ENCODE data around the gene SLC5A7. TPM values are rescaled to one million over a fixed set of nuclear protein-coding genes. Genes with fewer than 3 reads are reported as not detected.

Gene SLC5A7
- total RNA-seq, 3 donors from 2014 or later (not counting 1 experiment from before 2014, with no cell fraction given), result not detected

DNA sequence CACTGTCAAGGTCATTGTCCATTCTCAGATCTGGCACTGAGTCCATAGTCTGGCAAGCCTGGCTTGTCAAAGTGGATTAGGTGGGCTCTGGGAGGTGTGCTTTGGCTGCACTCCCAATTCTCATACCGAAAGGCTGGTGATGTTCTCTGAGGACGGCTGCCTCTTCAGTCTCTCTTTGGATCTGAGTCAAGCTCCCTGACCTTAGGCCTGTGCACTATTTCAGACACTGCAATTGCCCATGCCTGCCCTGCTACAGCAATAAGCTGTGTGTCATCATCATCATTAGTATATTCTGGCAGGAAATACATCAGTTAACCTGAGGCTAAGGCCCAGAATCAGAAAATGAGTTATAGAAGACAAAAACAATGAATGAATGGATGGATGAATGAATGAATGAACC is 1.6 kb upstream of the SLC5A7 start:
- Mint-ChIP-seq H3K9me3 (no peaks in the 10 kb centered on the region), H3K36me3 (no peaks in the 10 kb centered on the region), H3K27me3 (ENCODE audit: low read depth in 2 of 2) (peaks cover 0 to 9% of the 10 kb centered on the region in 2 donors), H3K4me1 (no peaks in the 10 kb centered on the region), H3K27ac (no peak overlapping the region), H3K4me3 (no peak overlapping the region)
- TF ChIP-seq, protein P1, sequence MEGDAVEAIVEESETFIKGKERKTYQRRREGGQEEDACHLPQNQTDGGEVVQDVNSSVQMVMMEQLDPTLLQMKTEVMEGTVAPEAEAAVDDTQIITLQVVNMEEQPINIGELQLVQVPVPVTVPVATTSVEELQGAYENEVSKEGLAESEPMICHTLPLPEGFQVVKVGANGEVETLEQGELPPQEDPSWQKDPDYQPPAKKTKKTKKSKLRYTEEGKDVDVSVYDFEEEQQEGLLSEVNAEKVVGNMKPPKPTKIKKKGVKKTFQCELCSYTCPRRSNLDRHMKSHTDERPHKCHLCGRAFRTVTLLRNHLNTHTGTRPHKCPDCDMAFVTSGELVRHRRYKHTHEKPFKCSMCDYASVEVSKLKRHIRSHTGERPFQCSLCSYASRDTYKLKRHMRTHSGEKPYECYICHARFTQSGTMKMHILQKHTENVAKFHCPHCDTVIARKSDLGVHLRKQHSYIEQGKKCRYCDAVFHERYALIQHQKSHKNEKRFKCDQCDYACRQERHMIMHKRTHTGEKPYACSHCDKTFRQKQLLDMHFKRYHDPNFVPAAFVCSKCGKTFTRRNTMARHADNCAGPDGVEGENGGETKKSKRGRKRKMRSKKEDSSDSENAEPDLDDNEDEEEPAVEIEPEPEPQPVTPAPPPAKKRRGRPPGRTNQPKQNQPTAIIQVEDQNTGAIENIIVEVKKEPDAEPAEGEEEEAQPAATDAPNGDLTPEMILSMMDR (IDR thresholded peaks at IDR 0.05), result no peak
- Histone ChIP-seq H3K9me3 (ENCODE audit: control insufficient read depth, insufficient read depth, low read length) (no peaks in the 10 kb centered on the region), H3K27me3 (ENCODE audit: control insufficient read depth, insufficient read depth, low read length) (peaks cover 5% of the 10 kb centered on the region), H3K4me1 (ENCODE audit: control insufficient read depth, insufficient read depth, low read length) (no peaks in the 10 kb centered on the region), H3K36me3 (ENCODE audit: control insufficient read depth, insufficient read depth, low read length) (no peaks in the 10 kb centered on the region), H3K27ac (ENCODE audit: low read length) (no peak overlapping the region), H3K4me3 (ENCODE audit: low read length) (no peak overlapping the region)
- WGBS (ENCODE audit: insufficient coverage), result 82% methylated on average over 2 of the region's 2 CpGs
- ATAC-seq (no peak), DNase-seq (no peak)
- intact Hi-C loops (cut with micrococcal nuclease), result no loop called here

DNA sequence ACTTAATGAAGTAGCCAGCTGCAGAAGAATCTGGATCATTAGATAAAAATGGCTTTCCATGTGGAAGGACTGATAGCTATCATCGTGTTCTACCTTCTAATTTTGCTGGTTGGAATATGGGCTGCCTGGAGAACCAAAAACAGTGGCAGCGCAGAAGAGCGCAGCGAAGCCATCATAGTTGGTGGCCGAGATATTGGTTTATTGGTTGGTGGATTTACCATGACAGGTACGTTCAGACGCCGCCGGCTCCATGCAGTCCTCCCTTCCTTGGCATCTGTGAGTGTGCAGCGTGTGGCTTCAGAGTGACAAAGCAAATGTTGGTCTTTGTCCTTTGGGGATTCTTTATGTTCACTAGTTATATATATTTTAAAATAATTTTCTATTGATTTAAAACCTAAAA is 1.8 kb downstream of the SLC5A7 start:
- no peak overlapping the region for H3K4me3 ChIP-seq (ENCODE audit: low read length)
- ATAC-seq (no peak), DNase-seq (no peak)
- no peak overlapping the region for H3K27ac ChIP-seq (ENCODE audit: low read length)
- H3K27me3 ChIP-seq (ENCODE audit: control insufficient read depth, insufficient read depth, low read length), result peaks cover 5% of the 10 kb centered on the region
- Mint-ChIP-seq H3K9me3 (no peaks in the 10 kb centered on the region), H3K4me1 (no peaks in the 10 kb centered on the region), H3K27ac (no peak overlapping the region), H3K36me3 (no peaks in the 10 kb centered on the region), H3K4me3 (no peak overlapping the region), H3K27me3 (ENCODE audit: low read depth in 2 of 2) (peaks cover 0 to 9% of the 10 kb centered on the region in 2 donors)
- H3K4me1 ChIP-seq (ENCODE audit: control insufficient read depth, insufficient read depth, low read length), result no peaks in the 10 kb centered on the region
- 93% methylated on average over 9 of the region's 10 CpGs for WGBS (ENCODE audit: insufficient coverage)
- TF ChIP-seq, protein P1 (IDR thresholded peaks at IDR 0.05), result no peak
- H3K9me3 ChIP-seq (ENCODE audit: control insufficient read depth, insufficient read depth, low read length), result no peaks in the 10 kb centered on the region
- intact Hi-C loops (cut with micrococcal nuclease), result no loop called here
- no peaks in the 10 kb centered on the region for H3K36me3 ChIP-seq (ENCODE audit: control insufficient read depth, insufficient read depth, low read length)

DNA sequence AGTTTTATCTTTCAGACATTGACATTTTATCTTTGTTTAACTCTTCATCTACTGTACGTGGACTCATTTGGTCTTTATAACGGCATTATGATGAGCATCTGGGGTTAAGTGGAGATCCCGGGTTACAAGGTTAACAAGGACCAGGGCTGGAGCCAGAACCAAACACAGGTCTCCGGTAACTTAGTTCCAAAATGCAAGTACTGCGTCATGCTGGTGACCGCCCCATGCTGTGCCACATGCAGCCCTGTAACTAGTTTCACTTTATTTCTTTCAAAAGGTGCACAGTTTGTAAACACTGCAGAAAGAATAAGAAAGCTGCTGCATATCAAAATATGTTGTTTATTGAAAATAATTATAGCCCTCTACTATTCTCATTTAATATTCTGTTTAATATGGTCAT is 3.1 kb downstream of the SLC5A7 start:
- H3K4me3 Mint-ChIP-seq, result no peak overlapping the region
- TF ChIP-seq, protein P1 (IDR thresholded peaks at IDR 0.05), result no peak
- H3K27ac Mint-ChIP-seq, result no peak overlapping the region
- H3K36me3 Mint-ChIP-seq, result no peaks in the 10 kb centered on the region
- H3K36me3 ChIP-seq (ENCODE audit: control insufficient read depth, insufficient read depth, low read length), result no peaks in the 10 kb centered on the region
- no peaks in the 10 kb centered on the region for H3K9me3 Mint-ChIP-seq
- H3K4me3 ChIP-seq (ENCODE audit: low read length), result no peak overlapping the region
- ATAC-seq (no peak), DNase-seq (no peak)
- H3K27me3 Mint-ChIP-seq (ENCODE audit: low read depth in 2 of 2), result peaks cover 0 to 9% of the 10 kb centered on the region in 2 donors
- WGBS (ENCODE audit: insufficient coverage), result 94% methylated on average over 6 of the region's 6 CpGs
- H3K27ac ChIP-seq (ENCODE audit: low read length), result no peak overlapping the region
- H3K9me3 ChIP-seq (ENCODE audit: control insufficient read depth, insufficient read depth, low read length), result no peaks in the 10 kb centered on the region
- intact Hi-C loops (cut with micrococcal nuclease), result no loop called here
- H3K4me1 Mint-ChIP-seq, result no peaks in the 10 kb centered on the region
- no peaks in the 10 kb centered on the region for H3K4me1 ChIP-seq (ENCODE audit: control insufficient read depth, insufficient read depth, low read length)
- H3K27me3 ChIP-seq (ENCODE audit: control insufficient read depth, insufficient read depth, low read length), result peaks cover 5% of the 10 kb centered on the region

DNA sequence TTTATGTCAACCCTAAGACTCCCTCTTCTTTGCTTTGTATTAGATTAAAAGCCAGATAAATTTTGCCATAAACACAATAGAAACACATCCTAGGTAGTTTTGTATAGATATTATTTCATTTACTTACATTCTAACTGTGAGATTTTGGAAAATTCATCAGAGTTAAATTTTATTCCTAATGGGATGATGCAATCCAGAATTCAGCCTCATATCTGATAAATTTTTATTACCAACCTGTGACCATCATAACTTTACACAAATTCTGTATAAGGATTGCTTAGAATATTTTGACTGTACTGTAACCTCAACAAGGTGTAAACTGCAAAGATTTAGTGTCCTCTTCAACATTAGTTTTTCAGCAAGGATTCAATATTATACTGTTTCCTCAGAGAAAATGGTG is 4.4 kb downstream of the SLC5A7 start:
- TF ChIP-seq, protein P1 (IDR thresholded peaks at IDR 0.05), result no peak
- no peak overlapping the region for H3K4me3 ChIP-seq (ENCODE audit: low read length)
- Mint-ChIP-seq H3K27ac (no peak overlapping the region), H3K4me1 (no peaks in the 10 kb centered on the region), H3K9me3 (no peaks in the 10 kb centered on the region), H3K36me3 (no peaks in the 10 kb centered on the region), H3K4me3 (no peak overlapping the region), H3K27me3 (ENCODE audit: low read depth in 2 of 2) (peaks cover 0 to 9% of the 10 kb centered on the region in 2 donors)
- H3K4me1 ChIP-seq (ENCODE audit: control insufficient read depth, insufficient read depth, low read length), result no peaks in the 10 kb centered on the region
- ATAC-seq, result no peak
- DNase-seq, result no peak
- H3K36me3 ChIP-seq (ENCODE audit: control insufficient read depth, insufficient read depth, low read length), result no peaks in the 10 kb centered on the region
- peaks cover 5% of the 10 kb centered on the region for H3K27me3 ChIP-seq (ENCODE audit: control insufficient read depth, insufficient read depth, low read length)
- H3K27ac ChIP-seq (ENCODE audit: low read length), result no peak overlapping the region
- H3K9me3 ChIP-seq (ENCODE audit: control insufficient read depth, insufficient read depth, low read length), result no peaks in the 10 kb centered on the region
- intact Hi-C loops (cut with micrococcal nuclease), result no loop called here

Data from natural killer cell (primary cell).